Activated naive CD4-positive, alpha-beta T cell treated with anti-CD3 and anti-CD28 coated beads, Interleukin-2, amount 50 U/mL, for 24 hours (primary cell): ENCODE measurements around the gene HUS1.
"Not testable (repeated sequence)": the region's sequence is repeated elsewhere in the genome, so short reads cannot be mapped to it uniquely, and the experiment has no call there.

Source experiments
- H3K27ac Mint-ChIP-seq: one replicate; pipeline ENCODE4 v1.8.0; 2021; ENCODE audit warnings: mild to moderate bottlenecking, mixed read lengths
- H3K27me3 Mint-ChIP-seq: one replicate; pipeline ENCODE4 v1.8.0; 2021; ENCODE audit warnings: mixed read lengths
- H3K36me3 Mint-ChIP-seq: one replicate; pipeline ENCODE4 v1.8.0; 2021; ENCODE audit warnings: mixed read lengths
- H3K4me1 Mint-ChIP-seq: one replicate; pipeline ENCODE4 v1.8.0; 2021; ENCODE audit warnings: mixed read lengths
- H3K4me3 Mint-ChIP-seq: one replicate; pipeline ENCODE4 v1.8.0; 2021; ENCODE audit warnings: mild to moderate bottlenecking, mixed read lengths
- H3K9me3 Mint-ChIP-seq: one replicate; pipeline ENCODE4 v1.8.0; 2021; ENCODE audit warnings: mixed read lengths

Gene HUS1

GRCh38 chr7:47931005-47932004 is 48.1 kb downstream of the HUS1 start:
- Mint-ChIP-seq H3K4me1 (no peaks in the 10 kb centered on the region), H3K27ac (no peak overlapping the region), H3K4me3 (no peak overlapping the region), H3K27me3 (no peaks in the 10 kb centered on the region), H3K36me3 (peaks cover 10% of the 10 kb centered on the region), H3K9me3 (no peaks in the 10 kb centered on the region)

GRCh38 chr7:47924266-47924665 is 55.1 kb downstream of the HUS1 start:
- no peaks in the 10 kb centered on the region for H3K4me1 Mint-ChIP-seq
- H3K27ac Mint-ChIP-seq: no peak overlapping the region
- H3K36me3 Mint-ChIP-seq: peaks cover 11% of the 10 kb centered on the region

GRCh38 chr7:47923081-47923875 is 56.1 kb downstream of the HUS1 start:
- not testable (repeated sequence) for H3K27ac Mint-ChIP-seq, H3K9me3 Mint-ChIP-seq, H3K27me3 Mint-ChIP-seq, H3K4me3 Mint-ChIP-seq, H3K4me1 Mint-ChIP-seq, H3K36me3 Mint-ChIP-seq

More at GRCh38 chr7:47924266-47924665, 55.1 kb downstream of the HUS1 start:
- no peaks in the 10 kb centered on the region for H3K27me3 Mint-ChIP-seq
- no peak overlapping the region for H3K4me3 Mint-ChIP-seq
- no peaks in the 10 kb centered on the region for H3K9me3 Mint-ChIP-seq

GRCh38 chr7:47916514-47916913 is 62.9 kb downstream of the HUS1 start:
- H3K27me3 Mint-ChIP-seq, H3K27ac Mint-ChIP-seq, H3K4me3 Mint-ChIP-seq, H3K36me3 Mint-ChIP-seq, H3K9me3 Mint-ChIP-seq, H3K4me1 Mint-ChIP-seq: not testable (repeated sequence)

- Mint-ChIP-seq H3K4me3 (no peak overlapping the region), H3K27me3 (no peaks in the 10 kb centered on the region), H3K27ac (no peak overlapping the region), H3K36me3 (peaks cover 7% of the 10 kb centered on the region), H3K9me3 (no peaks in the 10 kb centered on the region), H3K4me1 (no peaks in the 10 kb centered on the region)
These were observed 63.8 kb downstream of the HUS1 start for GRCh38 chr7:47915616-47915976.

GRCh38 chr7:47914717-47915615 is 64.4 kb downstream of the HUS1 start:
- Mint-ChIP-seq H3K27ac (no peak overlapping the region), H3K9me3 (no peaks in the 10 kb centered on the region), H3K4me3 (no peak overlapping the region), H3K36me3 (peaks cover 7% of the 10 kb centered on the region), H3K4me1 (no peaks in the 10 kb centered on the region), H3K27me3 (no peaks in the 10 kb centered on the region)
